HG03060 (cell line): ENCODE data around the gene KRTAP10-1.

Experiments
- ATAC-seq: cut with Tn5 transposase; IDR thresholded peaks from one replicate; pipeline ENCODE4 v1.9.1; 2021; ENCODE audit warnings: low read depth, moderate number of reproducible peaks; ENCODE audit not compliant: unreplicated experiment

KRTAP10-1 gene

DNA sequence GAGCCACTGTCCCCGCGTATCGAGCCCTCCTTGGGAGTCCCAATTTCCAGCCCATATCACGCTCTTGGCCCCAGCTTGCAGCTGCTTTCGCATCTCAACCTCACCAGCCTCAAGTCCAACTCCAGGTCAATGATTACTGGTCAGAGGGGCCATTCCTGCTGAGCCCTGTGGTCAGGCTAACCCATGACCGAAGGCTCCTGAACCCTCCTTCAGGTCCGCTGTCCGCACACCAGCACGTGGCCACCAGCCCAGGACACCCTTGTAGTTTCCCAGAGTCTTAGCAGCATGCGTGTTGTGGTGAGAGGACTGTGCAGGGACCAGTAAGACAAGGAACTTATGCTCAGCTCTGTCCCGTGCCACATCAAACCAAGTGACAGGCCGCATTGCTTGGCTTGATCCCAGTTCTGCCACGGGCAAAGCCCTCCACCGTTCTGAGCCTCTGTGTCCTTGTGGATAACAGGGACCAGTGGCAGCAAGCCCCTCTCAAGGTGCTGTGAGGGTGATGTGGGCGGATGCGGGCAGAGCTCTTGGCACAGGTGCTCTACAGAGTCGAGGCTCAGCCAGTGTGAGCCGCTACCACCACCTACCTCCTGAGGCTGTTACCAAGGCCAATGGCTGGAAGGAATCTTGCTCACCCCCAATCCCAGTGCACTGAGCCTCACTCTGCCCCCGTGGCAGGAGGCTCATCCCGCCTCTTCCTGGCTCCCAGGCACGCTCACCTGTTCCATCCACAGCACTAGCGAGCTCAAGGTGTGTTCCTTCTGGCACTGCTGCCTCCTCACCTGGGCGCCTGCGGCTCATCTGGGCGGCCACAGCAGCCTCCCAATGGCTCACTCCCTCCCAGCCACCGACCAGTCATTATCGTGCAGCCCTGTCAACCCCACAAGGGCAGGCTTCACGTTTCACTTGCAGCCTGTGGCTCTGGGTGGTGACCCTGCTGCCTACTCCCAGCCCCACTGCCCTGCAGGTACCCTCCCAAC is 20.4 kb downstream of the KRTAP10-1 start:
- ATAC-seq: no peak

DNA sequence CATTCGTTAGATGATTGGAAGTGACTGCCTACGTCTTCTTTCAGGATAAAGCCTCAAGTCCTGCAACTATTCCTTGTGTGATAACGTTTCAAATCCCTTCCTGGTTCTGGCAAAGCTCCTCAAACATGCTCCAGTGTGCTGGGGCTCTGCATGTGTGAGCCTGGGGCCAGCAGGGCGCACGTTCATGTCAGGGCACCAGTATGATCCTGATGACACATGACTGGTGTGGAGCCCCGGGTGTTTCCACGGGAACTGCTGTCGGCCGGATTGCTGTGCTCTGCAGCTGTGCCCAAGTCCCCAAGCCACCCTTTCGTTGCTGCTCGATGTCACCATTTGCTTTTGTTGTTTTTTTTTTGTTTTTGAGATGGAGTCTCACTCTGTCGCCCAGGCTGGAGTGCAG is 21.3 kb downstream of the KRTAP10-1 start:
- no peak for ATAC-seq

DNA sequence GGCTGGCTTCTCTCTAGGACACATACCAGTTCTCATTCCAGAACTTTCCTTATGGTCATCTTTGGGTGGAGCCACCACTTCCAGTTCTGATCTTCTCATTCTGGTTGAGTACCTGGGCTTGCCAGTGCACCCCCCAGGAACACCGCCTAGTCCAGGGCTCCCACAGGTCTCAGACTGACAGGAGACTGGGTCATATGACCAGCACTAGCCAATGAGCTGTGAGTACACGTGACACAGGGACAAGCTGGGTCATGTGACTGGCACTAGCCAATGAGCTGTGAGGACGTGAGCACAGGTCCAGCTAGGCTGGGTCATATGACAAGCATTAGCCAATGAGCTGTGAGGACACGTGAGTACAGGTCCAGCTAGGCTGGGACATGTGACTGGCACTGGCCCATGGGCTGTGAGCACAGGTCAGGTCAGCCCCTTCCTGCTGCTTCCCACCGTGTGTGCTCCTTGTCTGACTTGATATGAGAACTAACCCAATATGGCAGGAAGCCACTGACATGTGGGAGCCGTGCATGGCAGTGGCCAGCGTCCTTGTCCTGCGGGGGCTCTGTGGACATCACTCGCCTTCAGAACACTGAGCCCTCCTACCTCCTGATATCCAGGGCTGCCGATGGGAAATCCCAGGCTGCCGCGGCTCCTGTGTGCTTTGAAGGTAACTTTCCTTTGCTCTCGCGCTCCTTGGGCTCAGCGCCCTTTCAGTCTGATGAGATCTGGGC is 22.7 kb downstream of the KRTAP10-1 start:
- ATAC-seq: no peak

DNA sequence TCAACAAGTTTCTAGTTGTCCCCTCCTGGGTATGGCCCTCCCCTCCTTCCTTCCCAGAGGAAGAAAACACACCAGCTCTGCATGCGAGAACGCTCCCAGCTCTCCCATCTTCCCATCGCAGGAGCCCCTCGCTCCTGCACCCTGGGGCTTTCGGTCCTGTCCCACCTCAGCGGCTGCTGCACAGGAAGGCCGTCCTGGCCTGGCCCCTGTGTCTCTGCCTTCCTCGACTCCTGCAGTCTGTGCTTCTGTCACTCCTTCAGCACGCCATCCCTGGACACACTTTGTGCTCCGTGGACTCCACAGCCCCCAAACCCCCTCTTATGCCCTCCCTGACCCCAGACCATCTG is 23.2 kb downstream of the KRTAP10-1 start:
- no peak for ATAC-seq

- ATAC-seq: no peak
Observed at GRCh38 chr21:44516342-44516741, 23.7 kb downstream of the KRTAP10-1 start.

GRCh38 chr21:44515359-44516165 is 24.4 kb downstream of the KRTAP10-1 start:
- ATAC-seq: no peak

- no peak for ATAC-seq
Observed at GRCh38 chr21:44514746-44515358, 25.1 kb downstream of the KRTAP10-1 start.

- no peak for ATAC-seq
Observed at GRCh38 chr21:44514218-44514520, 25.8 kb downstream of the KRTAP10-1 start.

- no peak for ATAC-seq
Observed at GRCh38 chr21:44513389-44514217, 26.4 kb downstream of the KRTAP10-1 start.

GRCh38 chr21:44512496-44513388 is 27.3 kb downstream of the KRTAP10-1 start:
- ATAC-seq: no peak

- no peak for ATAC-seq
Observed at GRCh38 chr21:44511938-44512275, 28.1 kb downstream of the KRTAP10-1 start.

GRCh38 chr21:44511219-44511937 is 28.6 kb downstream of the KRTAP10-1 start:
- ATAC-seq: no peak

DNA sequence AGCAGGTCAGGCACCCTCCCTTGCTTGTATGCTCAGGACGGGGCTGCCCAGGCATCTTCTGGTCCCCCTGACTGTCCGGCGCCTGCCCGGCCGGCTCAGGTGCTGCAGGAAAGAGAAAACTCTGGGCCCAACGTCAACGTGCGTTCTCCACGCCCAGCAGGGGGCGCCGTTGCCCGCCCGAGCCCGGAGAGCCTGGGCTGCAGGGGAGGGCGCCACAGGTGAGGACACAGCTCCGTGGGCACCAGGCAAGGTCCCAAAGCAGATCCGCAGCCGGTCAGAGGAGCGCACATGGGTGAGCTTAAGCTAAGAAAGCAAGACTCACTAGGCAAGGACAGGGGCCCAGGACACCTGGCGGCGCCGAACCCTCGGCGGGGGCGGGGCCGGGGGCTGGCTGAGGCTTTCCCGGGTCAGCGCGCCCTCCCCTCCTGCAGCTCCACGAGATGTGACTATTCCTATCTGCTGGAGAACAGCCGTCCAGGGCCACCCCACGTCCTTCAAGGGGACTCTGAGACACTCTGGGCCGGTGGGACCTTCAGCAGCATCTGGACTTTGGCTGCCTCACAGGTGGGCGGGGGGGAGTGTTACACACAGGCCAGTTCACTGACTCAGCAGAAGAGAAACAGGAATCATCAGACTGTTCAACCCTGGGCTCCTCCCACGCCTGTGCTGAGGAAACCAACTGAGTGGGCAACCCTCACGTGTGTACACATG is 29.3 kb downstream of the KRTAP10-1 start:
- no peak for ATAC-seq

GRCh38 chr21:44510109-44510507 is 29.9 kb downstream of the KRTAP10-1 start:
- no peak for ATAC-seq

DNA sequence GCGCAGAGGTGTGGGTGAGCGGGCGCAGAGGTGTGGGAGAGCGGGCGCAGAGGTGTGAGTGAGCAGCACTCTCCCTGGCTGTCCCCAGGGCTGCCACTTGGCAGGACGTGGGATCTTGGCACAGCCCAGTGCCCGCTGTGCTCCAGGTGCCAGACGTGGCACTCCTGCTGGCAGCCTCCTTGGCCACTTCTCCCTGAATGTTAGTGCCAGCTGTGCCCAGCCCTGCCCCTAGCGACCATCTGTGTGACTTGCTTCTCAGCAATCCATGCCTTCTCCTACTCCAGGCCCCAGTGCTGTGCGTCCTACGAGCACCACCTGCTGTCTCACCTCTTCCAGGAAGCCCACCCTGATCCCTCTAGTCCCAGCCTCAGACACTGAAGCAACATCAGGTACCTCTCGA is 30.5 kb downstream of the KRTAP10-1 start:
- ATAC-seq: no peak

DNA sequence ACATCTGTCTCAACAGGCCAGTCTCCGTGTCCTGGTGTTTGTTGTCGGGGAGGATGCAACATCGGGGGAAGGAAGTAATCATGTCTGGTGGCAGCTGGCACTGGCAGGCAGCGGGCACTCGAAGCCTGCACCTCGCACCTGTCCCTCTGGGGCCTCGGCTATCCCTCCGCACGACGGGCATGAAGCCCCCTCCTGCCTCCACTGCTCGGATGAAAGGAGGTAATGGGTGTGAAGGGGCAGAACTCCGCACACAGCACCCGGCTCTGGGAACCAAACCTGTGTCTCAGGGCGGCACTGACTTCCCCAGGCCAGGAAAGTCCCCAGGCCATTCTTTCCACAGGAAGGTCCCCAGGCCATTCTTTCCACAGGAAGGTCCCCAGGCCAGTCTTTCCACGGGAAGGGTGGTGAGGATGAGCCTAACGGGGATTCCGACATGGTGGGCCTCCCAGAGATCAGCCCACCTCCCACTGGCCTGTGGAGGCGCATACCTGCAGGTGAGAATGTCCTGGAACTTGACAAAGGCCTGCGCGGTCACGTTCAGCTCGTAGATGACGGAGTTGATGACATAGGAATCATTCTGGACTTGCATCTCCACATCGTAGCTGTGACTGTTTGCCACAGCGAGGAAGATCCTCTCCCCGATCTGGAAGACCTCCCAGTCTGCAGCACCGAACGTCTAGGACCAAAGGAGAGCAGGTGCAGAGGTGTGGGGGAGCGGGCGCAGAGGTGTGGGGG is 31.1 kb downstream of the KRTAP10-1 start:
- no peak for ATAC-seq

DNA sequence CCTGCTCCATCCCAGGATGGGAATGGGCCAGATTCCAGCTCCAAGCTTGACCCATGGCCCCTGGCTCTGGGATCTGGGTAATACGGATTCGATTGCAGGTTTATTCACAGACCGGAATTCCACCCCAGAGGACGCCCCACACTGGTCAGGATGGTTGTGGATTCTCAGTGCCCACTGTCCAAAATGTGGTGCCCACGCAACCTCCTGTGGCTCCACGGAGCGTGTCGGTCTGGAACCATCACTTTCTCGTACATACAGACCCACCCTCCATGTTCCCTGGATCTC is 31.6 kb downstream of the KRTAP10-1 start:
- ATAC-seq: no peak
